Neural cell (in vitro differentiated cells): ENCODE results near the gene ATP13A3. TPM values are rescaled to one million over a fixed set of nuclear protein-coding genes. Genes with fewer than 3 reads are reported as not detected.

Experiments used
- H2AFZ ChIP-seq: fragments of 200-600, 300-800 bp; sonication (generic), shearing (Covaris generic); 2 replicates; pipeline ENCODE4 v1.6.0; 2014; ENCODE audit warnings: low read depth, mild to moderate bottlenecking, antibody characterized with exemption, low read length, moderate library complexity
- H3F3A ChIP-seq: fragments of 200-600 bp; shearing (Covaris generic); 2 replicates; pipeline ENCODE4 v1.6.1; 2016; ENCODE audit warnings: mild to moderate bottlenecking, moderate library complexity, mixed read lengths, antibody characterized with exemption, low read length; ENCODE audit not compliant: insufficient read depth, poor library complexity, severe bottlenecking
- H3K27ac ChIP-seq: fragments of 200-600, 300-800 bp; sonication (generic), shearing (Covaris generic); 2 replicates; pipeline ENCODE4 v1.5.1; 2014; ENCODE audit warnings: mild to moderate bottlenecking, low read length, moderate library complexity
- H3K27me3 ChIP-seq: fragments of 300-800, 200-600 bp; sonication (generic), shearing (Covaris generic); 2 replicates; pipeline ENCODE4 v1.6.0; 2014; ENCODE audit warnings: mild to moderate bottlenecking, low read depth, low read length, moderate library complexity; ENCODE audit not compliant: insufficient read depth
- H3K36me3 ChIP-seq: fragments of 300-800, 200-600 bp; sonication (generic), shearing (Covaris generic); 2 replicates; pipeline ENCODE4 v1.5.1; 2014; ENCODE audit warnings: mild to moderate bottlenecking, antibody characterized with exemption, low read length, moderate library complexity; ENCODE audit not compliant: insufficient read depth
- H3K4me2 ChIP-seq: fragments of 300-800, 200-600 bp; sonication (generic), shearing (Covaris generic); 2 replicates; pipeline ENCODE4 v1.6.0; 2014; ENCODE audit warnings: mild to moderate bottlenecking, low read length
- H3K4me3 ChIP-seq: fragments of 300-800, 200-600 bp; sonication (generic), shearing (Covaris generic); 2 replicates; pipeline ENCODE4 v1.5.1; 2014; ENCODE audit warnings: mild to moderate bottlenecking, low read length, moderate library complexity
- H3K79me2 ChIP-seq: fragments of 200-600 bp; shearing (Covaris generic); replicated peaks from 2 replicates; pipeline ENCODE4 v1.6.0; 2014; ENCODE audit warnings: mild to moderate bottlenecking, low read length, moderate library complexity; ENCODE audit not compliant: insufficient read depth
- H3K9ac ChIP-seq: fragments of 300-800, 200-600 bp; sonication (generic), shearing (Covaris generic); 2 replicates; pipeline ENCODE4 v1.6.1; 2016; ENCODE audit warnings: mild to moderate bottlenecking, low read length, mixed read lengths
- H3K9me2 ChIP-seq: fragments of 200-600 bp; shearing (Covaris generic); 2 replicates; pipeline ENCODE4 v1.6.1; 2016; ENCODE audit warnings: mild to moderate bottlenecking, low read length, mixed read lengths; ENCODE audit not compliant: insufficient read depth
- H3K9me3 ChIP-seq: fragments of 200-600, 300-800 bp; sonication (generic), shearing (Covaris generic); 2 replicates; pipeline ENCODE4 v1.6.1; 2016; ENCODE audit warnings: mild to moderate bottlenecking, mixed run types, low read length, moderate library complexity, mixed read lengths
- H4K20me1 ChIP-seq: fragments of 200-600 bp; shearing (Covaris generic); 2 replicates; pipeline ENCODE4 v1.6.1; 2016; ENCODE audit warnings: mild to moderate bottlenecking, mixed run types; ENCODE audit not compliant: insufficient read depth
- CTCF ChIP-seq: fragments of 450-650 bp; IDR thresholded peaks from 2 replicates; pipeline ENCODE4 v1.5.1; 2014; ENCODE audit warnings: antibody characterized with exemption, mild to moderate bottlenecking, moderate library complexity; ENCODE audit not compliant: poor library complexity, severe bottlenecking
- EP300 ChIP-seq: fragments of 450-650 bp; conservative IDR thresholded peaks from 2 replicates; pipeline ENCODE4 v1.6.1; 2014; ENCODE audit warnings: antibody characterized with exemption, mild to moderate bottlenecking, moderate library complexity; ENCODE audit not compliant: poor library complexity, severe bottlenecking
- EZH2 ChIP-seq: fragments of 200-600, 300-800 bp; shearing (Covaris generic), sonication (generic); IDR thresholded peaks from 2 replicates; pipeline ENCODE4 v1.6.1; 2014; ENCODE audit warnings: antibody characterized with exemption, low read length, borderline replicate concordance, mild to moderate bottlenecking; ENCODE audit not compliant: insufficient read depth, poor library complexity, severe bottlenecking
- MXI1 ChIP-seq: fragments of 450-650 bp; conservative IDR thresholded peaks from 2 replicates; pipeline ENCODE4 v1.6.1; 2014; ENCODE audit warnings: antibody characterized with exemption, mild to moderate bottlenecking; ENCODE audit not compliant: poor library complexity, severe bottlenecking
- POLR2AphosphoS5 ChIP-seq: IDR thresholded peaks from 2 replicates; pipeline ENCODE4 v1.6.1; 2012
- RAD21 ChIP-seq: fragments of 450-650 bp; conservative IDR thresholded peaks from 2 replicates; pipeline ENCODE4 v1.6.1; 2014; ENCODE audit warnings: antibody characterized with exemption, mild to moderate bottlenecking, moderate library complexity
- REST ChIP-seq: IDR thresholded peaks from 2 replicates; pipeline ENCODE4 v1.6.1; 2012; ENCODE audit warnings: borderline replicate concordance
- SMC3 ChIP-seq: fragments of 450-650 bp; conservative IDR thresholded peaks from 2 replicates; pipeline ENCODE4 v1.6.1; 2014; ENCODE audit warnings: antibody characterized with exemption, mild to moderate bottlenecking, moderate library complexity; ENCODE audit not compliant: poor library complexity
- TAF1 ChIP-seq: IDR thresholded peaks from 2 replicates; pipeline ENCODE4 v1.6.1; 2012; ENCODE audit warnings: low read depth
- polyA plus RNA-seq: library from polyadenylated mRNA; depleted of rRNA; stranded (reverse); fragments of >200 nt; gene quantifications from 2 replicates; pipeline ENCODE4 v1.2.3, GENCODE V29; 2014

Gene ATP13A3
- polyA plus RNA-seq, 1 donor from 2014 or later: 64.7 TPM

GRCh38 chr3:194396859-194397756 lies 89.7 kb downstream of the ATP13A3 start:
- H3K27me3 ChIP-seq: peaks cover 36% of the 10 kb centered on the region
- no peak overlapping the region for H2AFZ ChIP-seq
- H3K79me2 ChIP-seq: no peaks in the 10 kb centered on the region
- no peaks in the 10 kb centered on the region for H3K9me2 ChIP-seq
- H3K4me3 ChIP-seq: peak overlapping the region; percentile 51
- no peak for TF ChIP-seq TAF1
- no peak for TF ChIP-seq RAD21
- no peak for TF ChIP-seq MXI1
- TF ChIP-seq SMC3: no peak
- TF ChIP-seq POLR2AphosphoS5: no peak
- TF ChIP-seq EZH2: no peak
- no peak overlapping the region for H3K9ac ChIP-seq
- no peaks in the 10 kb centered on the region for H3K9me3 ChIP-seq
- no peak overlapping the region for H3K4me2 ChIP-seq
- H3K36me3 ChIP-seq: no peaks in the 10 kb centered on the region
- H4K20me1 ChIP-seq: no peaks in the 10 kb centered on the region
- H3F3A ChIP-seq: no peaks in the 10 kb centered on the region
- H3K27ac ChIP-seq: no peak overlapping the region

GRCh38 chr3:194396539-194396858 lies 90.3 kb downstream of the ATP13A3 start:
- TF ChIP-seq REST (no peak), CTCF (no peak), RAD21 (no peak), TAF1 (no peak), POLR2AphosphoS5 (no peak), EP300 (no peak), EZH2 (no peak), SMC3 (no peak), MXI1 (no peak)
- H3K4me3 ChIP-seq: no peak overlapping the region
- no peak overlapping the region for H3K4me2 ChIP-seq
- peaks cover 36% of the 10 kb centered on the region for H3K27me3 ChIP-seq
- no peak overlapping the region for H2AFZ ChIP-seq
- no peaks in the 10 kb centered on the region for H3K9me3 ChIP-seq
- H3K36me3 ChIP-seq: no peaks in the 10 kb centered on the region
- H3K79me2 ChIP-seq: no peaks in the 10 kb centered on the region
- H3K9ac ChIP-seq: peak overlapping the region; percentile 26
- no peaks in the 10 kb centered on the region for H4K20me1 ChIP-seq
- no peak overlapping the region for H3K27ac ChIP-seq
- H3K9me2 ChIP-seq: no peaks in the 10 kb centered on the region
- no peaks in the 10 kb centered on the region for H3F3A ChIP-seq
